Measurements from ENCODE around the gene VAMP1. TPM values are rescaled to one million over a fixed set of nuclear protein-coding genes. Genes with fewer than 3 reads are reported as not detected.
"Not testable (repeated sequence)": the region's sequence is repeated elsewhere in the genome, so short reads cannot be mapped to it uniquely, and the experiment has no call there.

Gene VAMP1
- total RNA-seq, 1 donor from 2014 or later = 3.2 TPM

GRCh38 chr12:6475233-6475975 is 4.9 kb upstream of the VAMP1 start:
- ATAC-seq (ENCODE audit: poor library complexity); DNase-seq; intact Hi-C loops (cut with DNase I): not testable (repeated sequence)

DNA sequence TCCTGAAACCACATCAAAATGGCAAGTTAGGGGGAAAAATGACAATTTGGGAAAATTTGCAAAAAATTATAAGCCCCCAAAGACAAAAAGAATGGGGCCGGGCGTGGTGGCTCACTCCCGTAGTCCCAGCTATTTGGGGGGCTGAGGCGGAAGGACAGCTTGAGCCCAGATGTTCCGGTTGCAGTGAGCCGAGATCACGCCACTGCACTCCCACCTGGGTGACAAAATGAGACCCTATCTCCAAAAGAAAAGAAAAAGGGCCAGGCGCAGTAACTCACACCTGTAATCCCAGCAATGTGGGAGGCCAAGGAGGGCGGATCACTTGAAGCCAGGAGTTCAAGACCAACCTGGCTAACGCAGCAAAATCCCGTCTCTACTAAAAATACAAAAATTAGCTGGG is 2.0 kb upstream of the VAMP1 start:
- no peak for DNase-seq
- no peak for ATAC-seq (ENCODE audit: poor library complexity)
- intact Hi-C loops (cut with DNase I) = no loop called here

GRCh38 chr12:6471989-6472360 is 1.5 kb upstream of the VAMP1 start:
- ATAC-seq (ENCODE audit: poor library complexity) (no peak), DNase-seq (no peak)
- intact Hi-C loops (cut with DNase I) = no loop called here

DNA sequence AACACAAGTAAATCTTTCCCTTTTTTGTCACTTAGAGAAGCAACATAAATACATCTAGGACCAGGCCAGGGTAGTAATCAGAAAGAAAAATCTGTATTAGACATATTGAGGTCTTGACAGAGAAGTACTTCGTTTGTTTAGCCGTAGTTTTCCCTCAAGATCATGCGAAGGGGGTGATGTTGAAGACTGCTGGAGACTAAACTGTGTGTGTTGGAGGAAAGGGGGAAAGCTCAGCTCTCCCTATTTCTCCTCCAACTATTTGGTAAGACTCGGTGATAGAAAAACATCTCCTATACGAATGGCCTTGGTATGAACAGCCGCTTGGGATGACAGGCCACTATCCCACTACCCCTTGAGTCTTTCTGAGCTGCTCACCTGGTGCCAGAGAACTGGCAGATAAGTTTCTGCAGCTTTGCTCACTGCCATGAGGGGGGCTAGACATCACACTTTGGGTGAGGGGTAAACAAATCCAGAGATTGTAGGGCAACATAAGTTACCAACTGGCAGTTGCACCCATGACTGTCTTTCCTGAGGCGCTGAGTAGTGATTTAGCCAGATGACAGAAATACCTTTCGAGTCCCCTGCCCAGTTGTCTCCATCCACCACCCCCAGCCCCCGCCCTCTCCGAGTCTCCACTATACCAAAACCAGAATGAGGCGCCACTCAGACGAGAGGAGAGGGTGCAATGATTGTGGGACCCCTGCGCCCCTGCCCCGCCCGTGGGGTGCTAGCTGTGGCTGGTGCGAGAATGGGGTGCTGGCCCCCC is 685 bp downstream of the VAMP1 start:
- intact Hi-C loops (cut with DNase I) = no loop called here
- ATAC-seq (ENCODE audit: poor library complexity) (no peak), DNase-seq (no peak)

- no peak for ATAC-seq (ENCODE audit: poor library complexity)
- intact Hi-C loops (cut with DNase I) = no loop called here
- DNase-seq = no peak
Observed at GRCh38 chr12:6469092-6469491, 1.4 kb downstream of the VAMP1 start.

- ATAC-seq (ENCODE audit: poor library complexity) (no peak), DNase-seq (no peak)
- intact Hi-C loops (cut with DNase I) = no loop called here
Observed at GRCh38 chr12:6468283-6468575, 2.2 kb downstream of the VAMP1 start.

DNA sequence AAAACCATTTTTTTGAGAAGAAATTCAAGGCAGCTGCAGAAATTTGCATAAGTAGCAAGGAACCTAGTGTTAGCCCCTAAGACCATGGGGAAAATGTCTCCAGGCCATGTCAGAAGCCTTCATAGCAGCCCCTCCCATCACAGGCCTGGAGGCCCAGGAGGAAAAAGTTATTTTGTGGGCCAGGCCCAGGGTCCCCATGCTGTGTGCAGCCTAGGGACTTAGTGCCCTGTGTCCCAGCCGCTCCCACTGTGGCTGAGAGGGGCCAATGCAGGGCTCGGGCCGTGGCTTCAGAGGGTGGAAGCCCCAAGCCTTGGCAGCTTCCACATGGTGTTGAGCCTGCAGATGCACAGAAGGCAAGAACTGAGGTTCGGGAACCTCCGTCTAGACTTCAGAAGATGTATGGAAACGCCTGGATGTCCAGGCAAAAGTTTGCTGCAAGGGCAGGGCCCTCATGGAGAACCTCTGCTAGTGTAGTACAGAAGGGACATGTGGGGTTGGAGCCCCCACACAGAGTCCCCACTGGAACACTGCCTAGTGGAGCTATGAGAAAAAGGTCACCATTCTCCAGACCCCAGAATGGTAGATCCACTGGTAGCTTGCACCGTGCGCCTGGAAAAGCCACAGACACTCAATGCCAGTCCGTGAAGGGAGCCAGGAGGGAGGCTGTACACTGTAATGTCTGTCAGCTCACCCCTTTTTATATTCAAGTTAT is 2.8 kb downstream of the VAMP1 start:
- DNase-seq; intact Hi-C loops (cut with DNase I); ATAC-seq (ENCODE audit: poor library complexity): not testable (repeated sequence)

DNA sequence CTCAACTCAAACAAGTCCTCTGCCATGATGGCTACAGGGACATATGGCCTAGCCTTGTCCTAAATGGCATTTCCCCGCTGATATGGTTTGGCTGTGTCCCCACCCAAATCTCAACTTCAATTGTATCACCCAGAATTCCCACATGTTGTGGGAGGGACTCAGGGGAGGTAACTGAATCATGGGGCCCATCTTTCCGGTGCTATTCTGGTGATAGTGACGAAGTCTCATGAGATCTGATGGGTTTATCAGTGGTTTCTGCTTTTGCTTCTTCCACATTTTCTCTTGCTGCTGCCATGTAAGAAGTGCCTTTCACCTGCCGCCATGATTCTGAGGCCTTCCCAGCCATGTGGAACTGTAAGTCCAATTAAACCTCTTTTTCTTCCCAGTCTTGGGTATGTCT is 3.7 kb downstream of the VAMP1 start:
- ATAC-seq (ENCODE audit: poor library complexity); DNase-seq; intact Hi-C loops (cut with DNase I): not testable (repeated sequence)

- intact Hi-C loops (cut with DNase I) = no loop called here
- ATAC-seq (ENCODE audit: poor library complexity) (no peak), DNase-seq (no peak)
Observed at GRCh38 chr12:6466184-6466573, 4.3 kb downstream of the VAMP1 start.

- intact Hi-C loops (cut with DNase I) = no loop called here
- DNase-seq = no peak
Observed at GRCh38 chr12:6465467-6466183, 4.9 kb downstream of the VAMP1 start.

DNA sequence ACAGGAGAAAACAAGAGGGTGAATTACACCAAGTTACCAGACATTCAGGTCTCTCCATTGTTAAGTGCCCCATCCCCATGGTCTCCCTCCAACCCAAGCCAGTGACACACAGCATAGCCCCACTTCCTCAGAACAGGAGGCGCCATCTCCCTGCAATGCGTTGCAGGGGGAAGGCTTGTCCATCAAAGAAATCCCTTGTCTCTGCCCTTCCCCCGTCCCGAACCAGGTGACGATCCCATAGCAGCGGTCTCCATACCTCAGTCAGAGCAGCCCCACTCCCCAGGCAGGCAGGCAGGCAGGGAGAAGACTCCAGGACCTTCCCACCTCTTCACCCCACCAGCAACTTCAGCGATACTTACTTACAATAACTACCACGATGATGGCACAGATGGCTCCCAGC is 5.9 kb downstream of the VAMP1 start:
- DNase-seq (no peak), ATAC-seq (ENCODE audit: poor library complexity) (no peak)
- intact Hi-C loops (cut with DNase I) = loop anchor here (5.0 kb wide), 2 partner anchors 42 to 132 kb away; no protein-coding TSS in a partner anchor

More at GRCh38 chr12:6465467-6466183, 4.9 kb downstream of the VAMP1 start:
- peak; percentile 58 for ATAC-seq (ENCODE audit: poor library complexity)

- DNase-seq (no peak), ATAC-seq (ENCODE audit: poor library complexity) (no peak)
- intact Hi-C loops (cut with DNase I) = loop anchor here (5.0 kb wide), 2 partner anchors 42 to 132 kb away; no protein-coding TSS in a partner anchor
Observed at GRCh38 chr12:6463858-6464257, 6.6 kb downstream of the VAMP1 start.

GRCh38 chr12:6463216-6463615 is 7.3 kb downstream of the VAMP1 start:
- DNase-seq (no peak), ATAC-seq (ENCODE audit: poor library complexity) (no peak)
- intact Hi-C loops (cut with DNase I) = loop anchor here (5.0 kb wide), 2 partner anchors 41 to 131 kb away; no protein-coding TSS in a partner anchor

DNA sequence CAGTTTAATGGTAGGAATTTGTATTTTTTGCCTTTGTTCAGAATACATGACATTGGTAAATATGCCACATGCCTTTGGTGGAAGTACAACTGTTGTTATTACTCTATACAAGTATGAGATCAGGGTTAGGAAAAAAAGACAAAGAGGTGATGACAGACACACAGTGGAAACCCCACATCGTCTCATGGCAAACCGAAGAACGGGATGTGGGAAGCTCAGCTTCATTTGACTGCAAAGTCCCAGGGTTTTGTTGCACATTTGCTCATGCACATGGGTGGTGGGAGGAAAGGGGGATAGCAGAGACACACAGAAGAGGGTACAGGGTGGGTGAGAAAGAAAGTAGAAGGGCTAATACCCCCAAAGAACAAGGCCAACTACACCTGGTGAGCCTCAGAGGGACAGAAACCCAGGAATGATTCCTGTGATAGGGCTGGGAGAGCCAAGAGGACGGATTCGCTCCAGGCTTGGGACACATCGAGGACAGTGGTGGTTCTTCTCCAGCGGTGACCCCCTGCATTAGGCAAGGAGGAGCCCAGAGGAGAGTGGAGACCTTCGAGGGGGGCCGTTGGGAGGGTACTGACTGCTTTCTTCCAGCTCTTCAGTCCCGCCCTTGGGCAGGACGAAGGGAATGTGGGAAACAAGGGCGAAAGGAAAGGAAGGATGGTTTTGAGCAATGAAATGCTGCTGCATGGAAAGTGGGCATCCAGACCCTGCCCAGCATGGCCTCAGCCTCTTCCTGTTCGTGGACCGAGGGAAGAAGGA is 8.1 kb downstream of the VAMP1 start:
- DNase-seq = no peak
- ATAC-seq (ENCODE audit: poor library complexity) = no peak
- intact Hi-C loops (cut with DNase I) = loop anchor here (5.0 kb wide), 2 partner anchors 40 to 130 kb away; no protein-coding TSS in a partner anchor

GRCh38 chr12:6461401-6462233 is 8.9 kb downstream of the VAMP1 start:
- ATAC-seq (ENCODE audit: poor library complexity) = peak; percentile 23
- intact Hi-C loops (cut with DNase I) = loop anchor here (5.0 kb wide), 2 partner anchors 39 to 129 kb away; no protein-coding TSS in a partner anchor
- DNase-seq = peak; percentile 64

- ATAC-seq (ENCODE audit: poor library complexity) = peak; percentile 70
- no peak for DNase-seq
- intact Hi-C loops (cut with DNase I) = loop anchor here (5.0 kb wide), 2 partner anchors 39 to 129 kb away; no protein-coding TSS in a partner anchor
Observed at GRCh38 chr12:6460751-6461371, 9.6 kb downstream of the VAMP1 start.

DNA sequence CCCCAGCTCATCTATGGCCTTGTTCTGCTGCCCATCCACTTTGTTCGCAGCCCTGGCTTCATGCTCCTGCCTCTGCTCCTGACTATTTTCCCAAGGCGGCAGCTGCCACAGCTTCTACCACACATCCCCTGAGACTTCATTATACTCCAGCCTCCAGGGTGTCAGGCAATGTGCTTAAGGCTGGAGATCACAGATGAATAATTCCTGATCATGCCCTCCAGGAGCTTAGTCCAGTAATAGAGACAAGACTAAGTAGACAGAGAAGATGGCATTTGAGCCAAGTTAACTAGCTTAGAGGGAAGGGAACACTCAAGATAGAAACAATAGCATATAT is 11.5 kb downstream of the VAMP1 start:
- DNase-seq (no peak), ATAC-seq (ENCODE audit: poor library complexity) (no peak)
- intact Hi-C loops (cut with DNase I) = no loop called here
